BLaER1 treated with 17β-estradiol and CSF1 and Interleukin-3, amounts not matched to agents 10 nM and 100 nM (cell line): ENCODE results near the gene DNAH1.

Experiments
- H3K27ac ChIP-seq, 11 experiments: shearing (Covaris generic); formaldehyde crosslinking; 2 replicates each; pipeline ENCODE4 v1.8.1; 2022
- H3K27me3 ChIP-seq, 11 experiments: shearing (Covaris generic); formaldehyde crosslinking; 2 replicates each; pipeline ENCODE4 v1.8.1; 2022
- H3K36me3 ChIP-seq, 11 experiments: shearing (Covaris generic); formaldehyde crosslinking; 2 replicates each; pipeline ENCODE4 v1.8.1; 2022
- H3K4me1 ChIP-seq, 10 experiments: shearing (Covaris generic); formaldehyde crosslinking; 2 replicates each; pipeline ENCODE4 v1.8.1; 2022
- H3K4me2 ChIP-seq, 11 experiments: shearing (Covaris generic); formaldehyde crosslinking; 2 replicates each; pipeline ENCODE4 v1.8.1; 2022
- H3K4me3 ChIP-seq, 10 experiments: shearing (Covaris generic); formaldehyde crosslinking; 2 replicates each; pipeline ENCODE4 v1.8.1; 2022
- H3K9ac ChIP-seq, 11 experiments: shearing (Covaris generic); formaldehyde crosslinking; 2 replicates each; pipeline ENCODE4 v1.8.1; 2022
- H3K9me3 ChIP-seq, 11 experiments: shearing (Covaris generic); formaldehyde crosslinking; replicated peaks in 1 of 11; 2 replicates each; pipeline ENCODE4 v1.8.1; 2022
- H4K20me1 ChIP-seq, 11 experiments: shearing (Covaris generic); formaldehyde crosslinking; 2 replicates each; pipeline ENCODE4 v1.8.1; 2022
- Cebpa-rat ChIP-seq, 11 experiments: shearing (Covaris generic); IDR thresholded peaks; 2 replicates each; pipeline ENCODE4 v1.8.1; 2022

The DNAH1 gene

DNA sequence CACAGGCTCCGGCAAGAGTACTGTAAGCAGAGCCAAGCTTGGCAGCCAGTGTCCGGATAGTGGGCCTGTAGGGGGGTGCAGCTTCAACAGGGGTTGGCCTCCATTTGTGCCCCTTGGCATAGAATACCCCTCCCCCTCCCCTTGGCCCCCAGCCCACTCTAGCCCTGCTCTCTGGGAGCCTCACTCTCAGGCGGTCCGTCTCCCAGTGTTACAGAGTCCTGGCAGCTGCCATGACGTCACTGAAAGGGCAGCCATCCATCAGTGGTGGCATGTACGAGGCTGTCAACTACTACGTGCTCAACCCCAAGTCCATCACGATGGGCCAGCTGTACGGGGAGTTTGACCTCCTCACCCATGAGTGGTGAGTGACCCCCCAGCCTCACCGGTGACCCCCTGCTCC is 50.4 kb downstream of the DNAH1 start:
- H3K4me1 ChIP-seq: peaks cover 0 to 24% (median 10%) of the 10 kb centered on the region in 10 experiments; a peak in 12 of 20 replicates
- H3K9me3 ChIP-seq: no peaks in the 10 kb centered on the region
- H3K9ac ChIP-seq: no peak overlapping the region
- H3K27me3 ChIP-seq: no peaks in the 10 kb centered on the region
- H3K27ac ChIP-seq: no peak overlapping the region
- peaks cover 22 to 88% (median 60%) of the 10 kb centered on the region in 11 experiments; a peak in 20 of 22 replicates for H3K36me3 ChIP-seq
- H4K20me1 ChIP-seq: peaks cover 0 to 10% (median 0%) of the 10 kb centered on the region in 11 experiments; a peak in 1 of 22 replicates
- H3K4me3 ChIP-seq: no peak overlapping the region
- no peak overlapping the region for H3K4me2 ChIP-seq
- TF ChIP-seq Cebpa-rat (IDR thresholded peaks at IDR 0.05): no peak

GRCh38 chr3:52367891-52368880 is 52.1 kb downstream of the DNAH1 start:
- peaks cover 24 to 71% (median 47%) of the 10 kb centered on the region in 11 experiments; a peak in 20 of 22 replicates for H3K36me3 ChIP-seq
- H3K27ac ChIP-seq: peak overlapping the region in 1 of 11 experiments; percentile 18; a peak in 2 of 22 replicates
- no peaks in the 10 kb centered on the region for H3K9me3 ChIP-seq
- peaks cover 0 to 10% (median 0%) of the 10 kb centered on the region in 11 experiments; a peak in 3 of 22 replicates for H4K20me1 ChIP-seq
- no peak overlapping the region for H3K9ac ChIP-seq
- H3K27me3 ChIP-seq: no peaks in the 10 kb centered on the region
- H3K4me1 ChIP-seq: peaks cover 8 to 38% (median 20%) of the 10 kb centered on the region in 10 experiments
- no peak overlapping the region for H3K4me2 ChIP-seq
- TF ChIP-seq Cebpa-rat (IDR thresholded peaks at IDR 0.05): no peak
- no peak overlapping the region for H3K4me3 ChIP-seq

GRCh38 chr3:52370531-52370930 is 54.4 kb downstream of the DNAH1 start:
- Histone ChIP-seq H3K4me3 (no peak overlapping the region), H3K27me3 (no peaks in the 10 kb centered on the region), H3K4me1 (peaks cover 29 to 61% (median 42%) of the 10 kb centered on the region in 10 experiments), H3K9me3 (no peaks in the 10 kb centered on the region), H3K4me2 (no peak overlapping the region), H3K27ac (0 out of 22 replicates have a peak overlapping the region, but pooled peaks of 1 of the 11 experiments have one; percentile 18), H4K20me1 (peaks cover 0 to 5% (median 0%) of the 10 kb centered on the region in 11 experiments; a peak in 3 of 22 replicates), H3K9ac (no peak overlapping the region), H3K36me3 (peaks cover 13 to 53% (median 29%) of the 10 kb centered on the region in 11 experiments; a peak in 17 of 22 replicates)
- no peak for TF ChIP-seq Cebpa-rat (IDR thresholded peaks at IDR 0.05)

DNA sequence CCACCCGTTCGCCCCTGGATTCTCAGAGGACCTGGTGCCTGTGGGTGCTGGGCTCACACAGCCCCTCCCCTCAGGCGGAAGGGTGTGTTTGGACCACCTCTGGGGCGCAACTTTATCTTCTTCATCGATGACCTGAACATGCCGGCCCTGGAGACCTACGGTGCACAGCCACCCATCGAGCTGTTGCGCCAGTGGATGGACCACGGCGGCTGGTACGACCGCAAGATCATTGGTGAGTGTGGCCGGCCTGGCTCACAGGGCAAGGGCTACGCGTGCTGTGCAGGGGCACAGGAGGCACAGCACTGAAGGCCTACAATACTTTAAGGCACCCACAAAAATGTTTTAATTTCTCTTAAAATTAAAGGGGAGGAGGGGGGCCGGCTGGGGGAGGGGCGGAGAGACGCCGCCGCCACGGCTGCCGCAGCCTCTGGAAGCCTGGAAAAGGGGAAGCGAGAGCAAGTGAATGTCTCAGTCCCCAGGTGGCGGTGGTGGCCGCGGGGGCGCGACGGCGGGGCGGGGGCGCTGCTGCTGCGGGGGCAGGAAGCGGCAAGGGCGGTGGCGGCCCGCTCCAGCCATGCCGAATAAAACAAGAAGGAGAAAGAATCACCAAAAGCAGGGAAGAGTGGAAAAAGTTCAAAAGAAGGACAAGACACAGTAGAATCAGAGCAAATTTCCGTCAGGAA is 56.8 kb downstream of the DNAH1 start:
- H3K27ac ChIP-seq: peak overlapping the region in 9 of 11 experiments; percentile 52 to 79 (median 73); a peak in 18 of 22 replicates
- H3K4me2 ChIP-seq: peak overlapping the region; percentile 65 to 95 (median 88)
- H3K4me1 ChIP-seq: peaks cover 29 to 61% (median 42%) of the 10 kb centered on the region in 10 experiments
- H3K9me3 ChIP-seq: no peaks in the 10 kb centered on the region
- peaks cover 9 to 43% (median 26%) of the 10 kb centered on the region in 11 experiments; a peak in 15 of 22 replicates for H3K36me3 ChIP-seq
- TF ChIP-seq Cebpa-rat (IDR thresholded peaks at IDR 0.05): no peak
- H4K20me1 ChIP-seq: no peaks in the 10 kb centered on the region; a peak in 3 of 22 replicates
- peak overlapping the region; percentile 50 to 74 (median 62); a peak in 19 of 22 replicates for H3K9ac ChIP-seq
- no peaks in the 10 kb centered on the region for H3K27me3 ChIP-seq
- H3K4me3 ChIP-seq: peak overlapping the region in 7 of 10 experiments; percentile 1 to 52 (median 35); a peak in 9 of 20 replicates

DNA sequence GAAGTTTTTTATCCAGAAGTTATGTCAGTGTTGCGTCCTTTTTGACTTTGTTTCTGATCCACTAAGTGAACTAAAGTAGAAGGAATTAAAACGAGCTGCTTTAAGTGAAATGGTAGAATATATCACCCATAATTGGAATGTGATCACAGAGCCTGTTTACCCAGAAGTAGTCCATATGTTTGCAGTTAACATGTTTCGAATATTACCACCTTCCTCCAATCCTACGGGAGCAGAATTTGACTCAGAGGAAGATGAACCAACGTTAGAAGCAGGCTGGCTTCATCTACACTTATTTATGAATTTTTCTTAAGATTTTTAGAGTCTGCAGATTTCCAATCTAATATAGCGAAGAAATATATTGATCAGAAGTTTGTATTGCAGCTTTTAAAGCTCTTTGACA is 57.6 kb downstream of the DNAH1 start:
- H3K36me3 ChIP-seq: peaks cover 9 to 36% (median 20%) of the 10 kb centered on the region in 11 experiments; a peak in 15 of 22 replicates
- H3K27ac ChIP-seq: peak overlapping the region in 9 of 11 experiments; percentile 28 to 79 (median 73); a peak in 17 of 22 replicates
- H3K27me3 ChIP-seq: no peaks in the 10 kb centered on the region
- no peak for TF ChIP-seq Cebpa-rat (IDR thresholded peaks at IDR 0.05)
- peak overlapping the region in 7 of 10 experiments; percentile 1 to 52 (median 35); a peak in 9 of 20 replicates for H3K4me3 ChIP-seq
- peak overlapping the region; percentile 65 to 95 (median 88) for H3K4me2 ChIP-seq
- peaks cover 29 to 60% (median 45%) of the 10 kb centered on the region in 10 experiments for H3K4me1 ChIP-seq
- no peaks in the 10 kb centered on the region for H3K9me3 ChIP-seq
- H4K20me1 ChIP-seq: no peaks in the 10 kb centered on the region; a peak in 3 of 22 replicates
- peak overlapping the region in 10 of 11 experiments; percentile 26 to 74 (median 63); a peak in 19 of 22 replicates for H3K9ac ChIP-seq

DNA sequence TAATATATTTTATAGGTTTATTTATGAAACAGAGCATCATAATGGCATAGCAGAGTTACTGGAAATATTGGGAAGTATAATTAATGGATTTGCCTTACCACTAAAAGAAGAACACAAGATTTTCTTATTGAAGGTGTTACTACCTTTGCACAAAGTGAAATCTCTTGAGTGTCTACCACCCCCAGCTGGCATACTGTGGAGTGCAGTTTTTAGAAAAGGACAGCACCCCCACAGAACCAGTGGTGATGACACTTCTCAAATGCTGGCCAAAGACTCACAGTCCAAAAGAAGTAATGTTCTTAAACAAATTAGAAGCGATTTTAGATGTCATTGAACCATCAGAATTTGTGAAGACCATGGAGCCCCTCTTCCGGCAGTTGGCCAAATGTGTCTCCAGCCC is 58.1 kb downstream of the DNAH1 start:
- H3K9ac ChIP-seq: peak overlapping the region in 1 of 11 experiments; percentile 71; a peak in 1 of 22 replicates
- peaks cover 9 to 31% (median 19%) of the 10 kb centered on the region in 11 experiments; a peak in 15 of 22 replicates for H3K36me3 ChIP-seq
- H3K4me3 ChIP-seq: no peak overlapping the region
- no peak for TF ChIP-seq Cebpa-rat (IDR thresholded peaks at IDR 0.05)
- peak overlapping the region in 4 of 11 experiments; percentile 36 to 79 (median 70); a peak in 4 of 22 replicates for H3K27ac ChIP-seq
- H3K9me3 ChIP-seq: no peaks in the 10 kb centered on the region
- H3K4me2 ChIP-seq: peak overlapping the region; percentile 65 to 95 (median 88)
- H3K27me3 ChIP-seq: no peaks in the 10 kb centered on the region
- H3K4me1 ChIP-seq: peaks cover 29 to 57% (median 46%) of the 10 kb centered on the region in 10 experiments
- H4K20me1 ChIP-seq: no peaks in the 10 kb centered on the region; a peak in 3 of 22 replicates

DNA sequence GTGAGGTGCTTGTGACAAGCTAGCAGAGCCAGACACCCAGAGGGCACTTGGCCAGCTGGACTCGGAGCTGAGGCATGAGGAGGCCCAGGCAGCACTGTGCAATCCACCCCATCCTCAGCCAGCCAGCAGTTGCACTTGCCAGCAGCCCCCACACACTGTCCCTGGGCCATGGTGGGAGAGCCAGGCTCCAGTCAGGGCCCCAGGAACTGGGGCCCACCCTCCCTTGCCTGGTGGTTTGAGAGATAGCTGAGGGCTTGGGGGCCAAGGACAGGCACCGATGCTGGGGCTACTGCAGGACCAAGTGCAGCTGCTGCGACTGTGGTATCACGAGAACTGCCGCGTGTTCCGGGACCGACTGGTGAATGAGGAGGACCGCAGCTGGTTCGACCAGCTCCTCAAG is 63.5 kb downstream of the DNAH1 start:
- Histone ChIP-seq H3K36me3 (peaks cover 3 to 15% (median 9%) of the 10 kb centered on the region in 11 experiments; a peak in 12 of 22 replicates), H3K4me1 (peaks cover 21 to 42% (median 30%) of the 10 kb centered on the region in 10 experiments), H4K20me1 (no peaks in the 10 kb centered on the region; a peak in 1 of 22 replicates), H3K4me2 (no peak overlapping the region), H3K9ac (no peak overlapping the region; a peak in 1 of 22 replicates), H3K9me3 (no peaks in the 10 kb centered on the region), H3K27me3 (no peaks in the 10 kb centered on the region), H3K27ac (no peak overlapping the region), H3K4me3 (no peak overlapping the region)
- TF ChIP-seq Cebpa-rat (IDR thresholded peaks at IDR 0.05): no peak

- Histone ChIP-seq H3K9ac (no peak overlapping the region), H3K4me2 (no peak overlapping the region), H3K27ac (no peak overlapping the region)
Measured at GRCh38 chr3:52380023-52380422, 63.9 kb downstream of the DNAH1 start.

More at GRCh38 chr3:52380023-52380422, 63.9 kb downstream of the DNAH1 start:
- Histone ChIP-seq H3K36me3 (peaks cover 3 to 15% (median 8%) of the 10 kb centered on the region in 11 experiments; a peak in 12 of 22 replicates), H3K9me3 (no peaks in the 10 kb centered on the region), H3K27me3 (no peaks in the 10 kb centered on the region), H3K4me1 (peaks cover 21 to 42% (median 30%) of the 10 kb centered on the region in 10 experiments), H4K20me1 (no peaks in the 10 kb centered on the region; a peak in 1 of 22 replicates), H3K4me3 (no peak overlapping the region)
- no peak for TF ChIP-seq Cebpa-rat (IDR thresholded peaks at IDR 0.05)
